ENCODE results near the gene DNMBP. TPM values are rescaled to one million over a fixed set of nuclear protein-coding genes. Genes with fewer than 3 reads are reported as not detected.

Gene DNMBP
- total RNA-seq, 1 donor from 2014 or later, result 26.7 TPM

DNA sequence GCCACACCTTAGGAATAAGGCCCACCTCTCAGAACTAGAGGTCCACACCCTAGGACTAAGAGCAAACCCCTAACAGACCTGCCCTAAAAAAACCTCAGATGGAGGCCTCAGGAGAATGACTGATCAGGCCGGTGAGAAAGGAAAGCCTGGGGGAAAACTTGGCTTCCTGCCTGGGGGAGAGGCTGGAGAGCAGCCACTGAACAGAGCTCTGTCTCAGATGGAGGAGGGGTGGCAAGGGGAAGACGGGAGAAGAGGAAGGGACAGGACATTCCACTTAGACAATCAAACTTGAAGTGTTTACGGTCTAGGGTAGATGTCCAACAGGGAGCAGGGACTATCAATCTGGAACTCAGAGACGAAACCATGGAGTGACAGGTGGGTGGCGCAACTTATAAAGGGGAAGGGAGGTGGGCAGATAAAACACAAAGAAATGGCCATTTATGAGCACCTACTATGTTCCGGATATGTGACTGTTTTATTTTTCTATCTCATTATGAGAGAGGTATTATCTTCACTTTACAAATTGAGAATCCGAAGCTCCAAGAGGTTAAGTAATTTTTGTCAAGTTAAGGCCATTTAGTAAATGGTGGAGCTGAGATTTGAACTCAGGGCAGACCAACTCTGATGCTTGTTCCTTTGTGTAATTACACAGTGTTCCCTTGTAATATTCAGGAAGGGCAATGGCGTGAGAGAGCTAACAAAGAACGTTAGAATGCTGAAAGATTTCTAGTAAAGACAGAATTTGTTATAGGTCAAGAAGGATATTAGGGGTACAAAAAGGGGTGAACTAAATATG is 82.6 kb downstream of the DNMBP start:
- peaks cover 27% of the 10 kb centered on the region for H3K4me1 ChIP-seq
- H3K27ac ChIP-seq, result no peak overlapping the region
- no peaks in the 10 kb centered on the region for H3F3A ChIP-seq (ENCODE audit: low read depth)
- H3K9me3 Mint-ChIP-seq, result no peaks in the 10 kb centered on the region
- no peak overlapping the region for H3K9ac ChIP-seq
- no peaks in the 10 kb centered on the region for H3K79me2 ChIP-seq (ENCODE audit: low read depth)
- H4K20me1 ChIP-seq (ENCODE audit: low read depth), result no peaks in the 10 kb centered on the region
- H3K4me2 ChIP-seq, result peak overlapping the region; percentile 15
- no peak overlapping the region for H2AFZ ChIP-seq (replicated peaks)
- H3K36me3 Mint-ChIP-seq, result peaks cover 7% of the 10 kb centered on the region
- no peak for TF ChIP-seq EZH2phosphoT487 (IDR thresholded peaks at IDR 0.05)
- TF ChIP-seq, protein P1, sequence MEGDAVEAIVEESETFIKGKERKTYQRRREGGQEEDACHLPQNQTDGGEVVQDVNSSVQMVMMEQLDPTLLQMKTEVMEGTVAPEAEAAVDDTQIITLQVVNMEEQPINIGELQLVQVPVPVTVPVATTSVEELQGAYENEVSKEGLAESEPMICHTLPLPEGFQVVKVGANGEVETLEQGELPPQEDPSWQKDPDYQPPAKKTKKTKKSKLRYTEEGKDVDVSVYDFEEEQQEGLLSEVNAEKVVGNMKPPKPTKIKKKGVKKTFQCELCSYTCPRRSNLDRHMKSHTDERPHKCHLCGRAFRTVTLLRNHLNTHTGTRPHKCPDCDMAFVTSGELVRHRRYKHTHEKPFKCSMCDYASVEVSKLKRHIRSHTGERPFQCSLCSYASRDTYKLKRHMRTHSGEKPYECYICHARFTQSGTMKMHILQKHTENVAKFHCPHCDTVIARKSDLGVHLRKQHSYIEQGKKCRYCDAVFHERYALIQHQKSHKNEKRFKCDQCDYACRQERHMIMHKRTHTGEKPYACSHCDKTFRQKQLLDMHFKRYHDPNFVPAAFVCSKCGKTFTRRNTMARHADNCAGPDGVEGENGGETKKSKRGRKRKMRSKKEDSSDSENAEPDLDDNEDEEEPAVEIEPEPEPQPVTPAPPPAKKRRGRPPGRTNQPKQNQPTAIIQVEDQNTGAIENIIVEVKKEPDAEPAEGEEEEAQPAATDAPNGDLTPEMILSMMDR (IDR thresholded peaks at IDR 0.05), result no peak
- no peak for TF ChIP-seq EZH2 (IDR thresholded peaks at IDR 0.05)
- no peak overlapping the region for H3K27ac Mint-ChIP-seq
- no peak for DNase-seq (ENCODE audit: low spot score)
- H3K27me3 ChIP-seq, result no peaks in the 10 kb centered on the region
- no peaks in the 10 kb centered on the region for H3K27me3 Mint-ChIP-seq (ENCODE audit: insufficient read depth, low read depth)
- peaks cover 30% of the 10 kb centered on the region for H3K4me1 Mint-ChIP-seq
- no peak overlapping the region for H3K4me3 Mint-ChIP-seq
- no peaks in the 10 kb centered on the region for H3K9me3 ChIP-seq (ENCODE audit: low read depth)
- no peak overlapping the region for H3K4me3 ChIP-seq
- H3K36me3 ChIP-seq, result no peaks in the 10 kb centered on the region

DNA sequence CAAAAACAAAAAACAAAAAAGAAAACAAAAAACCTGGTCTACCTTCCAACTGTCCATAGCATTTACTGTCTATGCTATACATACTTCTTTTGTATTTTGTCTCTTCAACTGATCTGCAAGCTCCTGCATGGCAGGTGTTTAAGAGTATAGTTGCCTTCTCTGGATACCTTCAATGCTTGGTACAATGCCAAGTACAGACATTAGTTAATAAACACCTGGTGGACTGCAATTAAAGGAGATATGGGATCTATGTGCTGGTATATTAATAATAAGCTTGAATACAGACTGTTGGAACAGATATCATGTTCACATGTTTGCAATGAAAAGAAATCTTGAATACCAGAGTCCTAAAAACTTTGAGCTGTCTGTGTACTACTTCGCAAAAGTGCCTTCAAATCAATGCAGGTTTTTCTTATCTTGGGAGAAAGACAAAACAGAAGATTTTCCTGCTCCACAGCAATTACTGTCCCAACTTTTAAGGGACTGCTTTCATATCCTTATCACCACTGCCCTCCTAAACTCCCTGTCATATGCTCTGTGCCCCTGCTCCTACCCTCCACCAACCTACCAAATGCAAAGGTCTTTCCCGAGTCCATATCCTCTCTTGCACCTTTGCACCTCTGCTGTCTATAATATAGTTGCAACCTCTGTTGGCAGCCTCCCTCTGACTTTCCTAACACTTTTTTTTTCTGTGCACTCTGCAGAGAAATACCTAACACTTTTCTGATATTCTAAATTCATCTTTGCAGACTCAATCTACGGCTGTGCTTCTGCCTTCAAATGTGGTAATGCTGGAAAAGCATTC is 85.1 kb downstream of the DNMBP start:
- H4K20me1 ChIP-seq (ENCODE audit: low read depth), result no peaks in the 10 kb centered on the region
- DNase-seq (ENCODE audit: low spot score), result no peak
- no peak overlapping the region for H3K27ac ChIP-seq
- peaks cover under 1% of the 10 kb centered on the region for H3K79me2 ChIP-seq (ENCODE audit: low read depth)
- H3K4me3 ChIP-seq, result no peak overlapping the region
- Mint-ChIP-seq H3K36me3 (peaks cover 4% of the 10 kb centered on the region), H3K27ac (peak overlapping the region; percentile 64), H3K9me3 (no peaks in the 10 kb centered on the region), H3K27me3 (ENCODE audit: insufficient read depth, low read depth) (peaks cover 4% of the 10 kb centered on the region), H3K4me3 (no peak overlapping the region), H3K4me1 (peaks cover 15% of the 10 kb centered on the region)
- no peak overlapping the region for H2AFZ ChIP-seq (replicated peaks)
- no peaks in the 10 kb centered on the region for H3K27me3 ChIP-seq
- H3K9me3 ChIP-seq (ENCODE audit: low read depth), result no peaks in the 10 kb centered on the region
- peaks cover under 1% of the 10 kb centered on the region for H3F3A ChIP-seq (ENCODE audit: low read depth)
- H3K36me3 ChIP-seq, result no peaks in the 10 kb centered on the region
- TF ChIP-seq, protein P1 (IDR thresholded peaks at IDR 0.05), result no peak
- TF ChIP-seq EZH2phosphoT487 (IDR thresholded peaks at IDR 0.05) (no peak), EZH2 (IDR thresholded peaks at IDR 0.05) (no peak)
- H3K4me1 ChIP-seq, result peaks cover 14% of the 10 kb centered on the region
- H3K4me2 ChIP-seq, result no peak overlapping the region
- H3K9ac ChIP-seq, result no peak overlapping the region

DNA sequence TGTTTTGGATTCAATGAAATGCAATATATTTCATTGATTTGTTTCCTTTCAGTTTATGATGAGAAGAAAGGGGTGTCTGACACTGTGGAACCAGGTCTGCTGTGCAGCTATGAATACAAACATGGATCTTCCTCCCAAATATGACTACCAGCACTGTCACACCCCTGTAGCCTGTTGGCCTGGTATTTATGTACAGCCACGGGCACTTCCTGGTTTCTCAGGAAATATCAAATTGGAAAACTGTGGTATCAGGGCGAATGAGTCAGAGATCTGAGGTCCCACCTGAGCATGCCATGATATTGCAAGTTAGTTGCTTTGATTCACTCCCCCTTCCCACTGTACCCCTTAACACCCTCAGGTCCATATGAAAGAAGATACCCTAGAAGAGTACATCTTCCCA is 87.8 kb downstream of the DNMBP start:
- no peak overlapping the region for H3K4me2 ChIP-seq
- H3K4me3 ChIP-seq, result no peak overlapping the region
- H3K9me3 Mint-ChIP-seq, result no peaks in the 10 kb centered on the region
- H3K9me3 ChIP-seq (ENCODE audit: low read depth), result no peaks in the 10 kb centered on the region
- H3K36me3 ChIP-seq, result no peaks in the 10 kb centered on the region
- no peak overlapping the region for H3K4me3 Mint-ChIP-seq
- peaks cover 4% of the 10 kb centered on the region for H3K27me3 Mint-ChIP-seq (ENCODE audit: insufficient read depth, low read depth)
- peaks cover 4% of the 10 kb centered on the region for H3K36me3 Mint-ChIP-seq
- no peaks in the 10 kb centered on the region for H4K20me1 ChIP-seq (ENCODE audit: low read depth)
- H3K4me1 ChIP-seq, result peaks cover 17% of the 10 kb centered on the region
- TF ChIP-seq, protein P1 (IDR thresholded peaks at IDR 0.05), result no peak
- TF ChIP-seq EZH2 (IDR thresholded peaks at IDR 0.05) (no peak), EZH2phosphoT487 (IDR thresholded peaks at IDR 0.05) (no peak)
- no peak overlapping the region for H3K27ac Mint-ChIP-seq
- no peak overlapping the region for H2AFZ ChIP-seq (replicated peaks)
- peaks cover 27% of the 10 kb centered on the region for H3K4me1 Mint-ChIP-seq
- DNase-seq (ENCODE audit: low spot score), result no peak
- H3K27me3 ChIP-seq, result no peaks in the 10 kb centered on the region
- peaks cover 13% of the 10 kb centered on the region for H3K79me2 ChIP-seq (ENCODE audit: low read depth)
- H3F3A ChIP-seq (ENCODE audit: low read depth), result peaks cover 24% of the 10 kb centered on the region
- H3K9ac ChIP-seq, result no peak overlapping the region
- no peak overlapping the region for H3K27ac ChIP-seq

Data from neural progenitor cell (in vitro differentiated cells).